HG03280 (cell line): ENCODE data around the gene TCF3.

ENCODE experiments used
- ATAC-seq: cut with Tn5 transposase; IDR thresholded peaks from one replicate; pipeline ENCODE4 v1.9.1; 2021; ENCODE audit warnings: mild to moderate bottlenecking, moderate library complexity; ENCODE audit not compliant: unreplicated experiment

Gene TCF3

GRCh38 chr19:1567848-1568227, 84.6 kb downstream of the TCF3 start:
- ATAC-seq, result peak; percentile 28

- no peak for ATAC-seq
Measured at GRCh38 chr19:1567116-1567847, 85.1 kb downstream of the TCF3 start.

- no peak for ATAC-seq
Measured at GRCh38 chr19:1566392-1567115, 85.9 kb downstream of the TCF3 start.

- no peak for ATAC-seq
Measured at GRCh38 chr19:1563251-1563650, 89.2 kb downstream of the TCF3 start.

GRCh38 chr19:1561236-1561842, 91.1 kb downstream of the TCF3 start:
- ATAC-seq, result no peak

GRCh38 chr19:1560286-1560882, 92.0 kb downstream of the TCF3 start:
- ATAC-seq, result no peak
